ENCODE measurements around the gene STK24. TPM values are rescaled to one million over a fixed set of nuclear protein-coding genes. Genes with fewer than 3 reads are reported as not detected.
A peak's percentile ranks its signal among the peaks of the same experiment; 100 is the strongest.
"Not testable (repeated sequence)": the region's sequence is repeated elsewhere in the genome, so short reads cannot be mapped to it uniquely, and the experiment has no call there.

The STK24 gene
- total RNA-seq, result 100 to 1,000 TPM; 134 to 148 TPM

DNA sequence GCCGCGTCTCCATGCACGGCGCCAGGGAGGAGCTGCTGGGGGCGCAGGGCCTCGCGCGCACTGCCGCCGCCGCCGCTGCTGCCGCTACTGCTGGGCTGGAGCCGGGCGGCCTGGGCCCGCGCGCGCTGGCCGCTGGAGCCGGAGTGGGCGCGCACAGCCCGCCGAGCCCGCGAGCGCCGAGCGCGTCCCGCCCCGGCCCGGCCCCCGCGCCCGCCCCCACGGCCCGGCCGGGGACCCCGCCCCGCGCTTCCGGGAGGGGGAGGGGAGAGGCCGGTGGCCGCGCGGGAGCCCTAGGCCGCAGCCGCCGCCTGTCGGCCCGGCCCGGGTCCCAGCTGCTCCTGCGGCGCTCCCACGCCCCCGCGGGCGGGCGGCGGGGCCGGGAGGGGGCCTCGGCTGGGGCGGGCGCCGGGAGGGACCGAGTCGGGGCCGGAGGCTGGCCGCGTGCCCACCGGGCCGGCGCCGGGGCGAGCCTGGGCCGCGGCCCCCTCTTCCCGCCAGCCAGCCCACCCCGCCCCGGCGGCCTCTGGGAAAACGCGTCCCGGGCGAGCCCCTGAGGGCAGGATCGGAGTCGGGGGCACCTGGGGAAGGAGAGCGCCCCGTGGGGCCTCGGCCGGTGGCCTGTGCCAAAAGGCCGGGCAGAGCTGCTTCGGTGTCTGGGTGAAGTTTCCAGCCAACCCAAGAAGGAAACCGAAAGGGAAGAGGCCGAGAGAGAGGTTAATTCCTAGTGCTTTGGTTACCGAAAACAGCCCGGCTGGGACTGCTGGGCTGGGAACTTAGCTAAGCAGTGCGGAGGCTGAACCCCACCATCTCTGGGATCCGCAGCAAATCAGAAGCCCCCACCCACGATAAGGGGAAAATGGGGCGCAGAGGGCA lies at the start of gene STK24:
Gene STK24 (minus strand): TSS at position 145 of the 873 bp plus-strand sequence. CDS start 321 bp downstream, outside the sequence.
- CTCF ChIA-PET, result interaction anchor here (1.1 to 1.5 kb wide), 4 partner anchors 37 to 132 kb away, joined by 3 read pairs; no protein-coding TSS in a partner anchor

DNA sequence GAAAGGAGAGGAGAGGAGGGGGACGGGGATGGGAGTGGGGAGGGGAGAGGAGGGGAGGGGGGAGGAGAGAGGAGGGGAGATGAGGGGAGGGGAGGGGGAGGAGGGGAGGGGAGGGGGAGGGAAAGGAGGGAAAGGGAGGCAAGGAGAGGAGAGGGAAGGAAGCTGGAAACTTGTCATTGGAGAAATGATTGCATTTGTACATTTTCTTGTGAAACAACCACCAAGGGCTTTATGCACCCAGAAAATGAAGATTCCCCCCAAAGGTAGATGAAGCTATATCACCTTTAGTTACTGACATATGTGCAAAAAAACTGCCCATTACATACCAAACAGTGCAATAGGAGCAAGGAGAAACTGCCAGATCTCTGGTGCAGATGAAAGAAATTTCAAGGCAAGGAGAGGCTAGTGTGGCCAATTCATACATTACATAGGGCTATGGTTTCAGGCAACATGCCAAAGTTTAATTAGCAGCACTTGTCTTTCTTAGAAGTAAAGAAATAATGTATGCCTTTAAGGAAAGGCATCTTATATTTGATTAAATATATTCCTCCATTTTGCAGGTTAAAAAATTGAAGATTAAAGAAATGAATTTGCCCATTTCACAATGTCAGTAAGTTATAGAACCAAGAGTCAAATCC lies 49.5 kb upstream of the STK24 start:
- H3K4me3 Mint-ChIP-seq, result no peak overlapping the region
- no peaks in the 10 kb centered on the region for H3K9me3 Mint-ChIP-seq (ENCODE audit: low read depth)
- H3K27me3 Mint-ChIP-seq, result peaks cover 5% of the 10 kb centered on the region
- no peaks in the 10 kb centered on the region for H3K4me1 Mint-ChIP-seq
- DNase-seq (no peak), ATAC-seq (no peak)
- CTCF ChIA-PET, result no interaction called here
- no peaks in the 10 kb centered on the region for H3K36me3 Mint-ChIP-seq
- H3K27ac Mint-ChIP-seq, result no peak overlapping the region

More for the DNA sequence above, at the start of gene STK24:
- DNase-seq (peak; percentile 69), ATAC-seq (peak; percentile 74)
- peak within 1 kb of the TSS; percentile 93 for H3K27ac Mint-ChIP-seq
- H3K4me1 Mint-ChIP-seq, result peaks cover 46% of the 10 kb centered on the region
- H3K9me3 Mint-ChIP-seq (ENCODE audit: low read depth), result no peaks in the 10 kb centered on the region
- H3K27me3 Mint-ChIP-seq, result no peaks in the 10 kb centered on the region
- peaks cover 18% of the 10 kb centered on the region for H3K36me3 Mint-ChIP-seq
- H3K4me3 Mint-ChIP-seq, result peak within 1 kb of the TSS; percentile 91

DNA sequence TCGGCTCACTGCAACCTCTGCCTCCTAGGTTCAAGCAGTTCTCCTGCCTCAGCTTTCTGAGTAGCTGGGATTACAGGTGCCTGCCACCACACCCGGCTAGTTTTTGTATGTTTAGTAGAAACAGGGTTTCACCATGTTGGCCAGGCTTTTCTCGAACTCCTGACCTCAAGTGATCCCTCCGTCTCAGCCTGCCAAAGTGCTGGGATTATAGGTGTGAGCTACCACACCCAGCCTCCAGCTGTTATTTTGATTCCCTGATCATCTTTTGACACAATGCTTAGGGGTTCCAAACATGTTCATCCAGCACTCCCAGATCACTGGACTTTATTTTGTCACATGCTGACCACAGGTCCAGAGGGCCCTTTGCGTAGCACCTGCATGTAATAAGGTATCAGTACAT lies 47.7 kb upstream of the STK24 start:
- H3K27me3 Mint-ChIP-seq; ATAC-seq; H3K36me3 Mint-ChIP-seq; DNase-seq; H3K4me3 Mint-ChIP-seq; H3K27ac Mint-ChIP-seq; H3K4me1 Mint-ChIP-seq; H3K9me3 Mint-ChIP-seq (ENCODE audit: low read depth): not testable (repeated sequence)
- CTCF ChIA-PET, result interaction anchor here (1.1 kb wide), 1 partner anchor 179 kb away, joined by 3 read pairs; no protein-coding TSS in a partner anchor

DNA sequence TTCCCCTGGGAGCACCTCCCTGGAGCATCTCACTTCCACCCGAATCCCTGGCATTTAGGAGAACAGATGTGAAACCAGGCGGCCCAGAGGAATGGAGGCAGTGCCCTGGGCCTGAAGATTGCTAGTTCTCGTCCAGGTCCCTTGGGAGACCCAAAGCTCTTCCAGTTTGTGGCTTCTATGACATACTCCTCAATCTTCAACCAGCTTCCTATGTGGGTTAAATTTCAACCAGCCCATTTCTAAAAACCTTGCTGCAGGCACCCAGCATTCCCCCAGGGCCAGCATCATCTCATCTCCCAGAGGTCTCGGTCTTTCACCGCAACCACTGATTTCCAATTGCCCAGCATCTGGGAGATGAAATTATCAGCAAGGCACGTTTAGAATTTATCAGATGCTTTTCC lies 46.0 kb upstream of the STK24 start:
- DNase-seq (no peak), ATAC-seq (no peak)
- no peaks in the 10 kb centered on the region for H3K9me3 Mint-ChIP-seq (ENCODE audit: low read depth)
- no peaks in the 10 kb centered on the region for H3K36me3 Mint-ChIP-seq
- H3K4me3 Mint-ChIP-seq, result no peak overlapping the region
- CTCF ChIA-PET, result no interaction called here
- H3K27me3 Mint-ChIP-seq, result peaks cover 6% of the 10 kb centered on the region
- H3K27ac Mint-ChIP-seq, result no peak overlapping the region
- no peaks in the 10 kb centered on the region for H3K4me1 Mint-ChIP-seq

DNA sequence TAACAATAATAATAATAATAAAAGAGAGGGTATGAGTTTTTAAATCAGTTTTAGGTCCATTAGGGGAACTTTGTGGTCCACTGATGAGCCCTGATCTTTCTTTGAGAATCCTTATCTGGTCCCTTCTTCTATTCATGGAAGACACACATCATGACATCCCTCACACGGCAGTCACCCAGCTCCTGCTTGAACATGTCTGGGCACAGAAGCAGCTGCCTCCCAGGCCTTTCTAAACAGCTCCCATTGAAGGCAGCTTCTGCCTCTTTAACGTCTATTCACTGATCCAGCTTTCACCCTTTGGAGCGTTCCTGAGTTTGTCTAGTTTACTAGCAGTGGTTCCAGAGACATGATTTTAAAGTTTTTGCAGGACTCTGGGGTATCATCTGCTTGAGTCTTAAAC lies 42.6 kb upstream of the STK24 start:
- no peak for DNase-seq
- CTCF ChIA-PET, result interaction anchor here (2.1 kb wide), 1 partner anchor 56 kb away, joined by 4 read pairs; no protein-coding TSS in a partner anchor
- no peak overlapping the region for H3K27ac Mint-ChIP-seq
- H3K4me1 Mint-ChIP-seq, result no peaks in the 10 kb centered on the region
- H3K9me3 Mint-ChIP-seq (ENCODE audit: low read depth), result no peaks in the 10 kb centered on the region
- H3K4me3 Mint-ChIP-seq, result no peak overlapping the region
- ATAC-seq, result no peak
- no peaks in the 10 kb centered on the region for H3K36me3 Mint-ChIP-seq
- H3K27me3 Mint-ChIP-seq, result peaks cover 9% of the 10 kb centered on the region

DNA sequence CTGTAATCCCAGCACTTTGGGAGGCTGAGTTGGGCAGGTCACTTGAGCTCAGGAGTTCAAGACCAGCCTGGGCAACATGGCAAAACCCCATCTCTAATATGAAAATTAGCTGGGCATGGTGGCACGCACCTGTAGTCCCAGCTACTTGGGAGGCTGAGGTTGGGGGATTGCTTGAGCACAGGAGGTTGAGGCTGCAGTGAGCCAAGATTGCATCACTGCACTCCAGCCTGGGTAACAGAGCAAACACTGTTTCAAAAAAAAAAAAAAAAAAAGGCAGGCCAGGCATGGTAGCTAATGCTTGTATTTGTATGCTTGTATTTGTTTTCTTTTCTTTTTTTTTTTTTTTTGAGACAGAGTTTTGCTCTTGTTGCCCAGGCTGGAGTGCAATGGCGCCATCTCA lies 38.7 kb upstream of the STK24 start:
- DNase-seq; H3K4me1 Mint-ChIP-seq; H3K4me3 Mint-ChIP-seq; H3K27ac Mint-ChIP-seq; H3K9me3 Mint-ChIP-seq (ENCODE audit: low read depth); H3K36me3 Mint-ChIP-seq; ATAC-seq: not testable (repeated sequence)
- CTCF ChIA-PET, result interaction anchor here (0.7 to 2.1 kb wide), 2 partner anchors 38 to 243 kb away, joined by 3 to 5 read pairs; no protein-coding TSS in a partner anchor
- peaks cover 21% of the 10 kb centered on the region for H3K27me3 Mint-ChIP-seq

DNA sequence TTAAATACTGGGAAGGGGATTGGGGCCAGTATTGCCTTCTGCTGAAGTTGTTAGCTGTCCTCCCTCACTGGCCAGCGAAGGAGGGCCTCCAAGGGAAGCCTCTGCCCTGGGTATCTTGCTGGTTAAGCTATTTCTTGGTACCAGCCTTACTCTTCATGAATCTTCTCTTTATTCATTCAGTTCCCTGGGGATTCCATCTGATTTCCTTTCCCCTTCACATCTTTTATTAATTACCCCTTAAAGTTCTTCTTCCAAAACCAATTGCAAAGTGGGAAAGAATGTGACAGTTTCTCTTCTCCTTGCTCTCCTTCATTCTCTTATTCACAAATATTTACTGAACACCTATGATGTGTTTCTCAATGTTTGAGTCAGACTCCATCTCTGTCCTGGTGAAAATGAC lies 36.7 kb upstream of the STK24 start:
- H3K4me1 Mint-ChIP-seq, result no peaks in the 10 kb centered on the region
- no peak overlapping the region for H3K4me3 Mint-ChIP-seq
- no peaks in the 10 kb centered on the region for H3K9me3 Mint-ChIP-seq (ENCODE audit: low read depth)
- CTCF ChIA-PET, result no interaction called here
- peaks cover 23% of the 10 kb centered on the region for H3K27me3 Mint-ChIP-seq
- H3K27ac Mint-ChIP-seq, result no peak overlapping the region
- DNase-seq, result no peak
- H3K36me3 Mint-ChIP-seq, result no peaks in the 10 kb centered on the region
- no peak for ATAC-seq

DNA sequence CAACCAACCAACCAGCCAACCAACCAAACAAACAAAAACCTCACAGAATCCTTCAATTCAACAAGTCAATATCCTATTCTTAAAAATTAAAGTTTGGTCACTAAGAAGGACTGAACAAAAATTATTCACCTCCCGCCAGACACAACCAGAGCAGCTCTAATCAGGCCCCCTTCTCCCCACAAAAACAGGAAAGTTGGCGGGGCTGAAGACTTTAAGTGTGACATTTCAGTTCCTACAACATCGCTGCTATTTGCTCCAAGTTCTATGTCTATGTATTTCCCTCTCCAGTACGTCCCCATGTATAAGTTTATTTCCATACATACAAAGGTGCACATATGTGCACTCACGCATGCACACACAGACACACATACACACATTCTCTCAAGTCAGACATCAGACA lies 32.8 kb upstream of the STK24 start:
- Mint-ChIP-seq H3K9me3 (ENCODE audit: low read depth) (no peaks in the 10 kb centered on the region), H3K36me3 (no peaks in the 10 kb centered on the region), H3K27ac (no peak overlapping the region), H3K4me3 (no peak overlapping the region), H3K27me3 (peaks cover 21% of the 10 kb centered on the region), H3K4me1 (no peaks in the 10 kb centered on the region)
- CTCF ChIA-PET, result no interaction called here
- ATAC-seq (no peak), DNase-seq (no peak)

DNA sequence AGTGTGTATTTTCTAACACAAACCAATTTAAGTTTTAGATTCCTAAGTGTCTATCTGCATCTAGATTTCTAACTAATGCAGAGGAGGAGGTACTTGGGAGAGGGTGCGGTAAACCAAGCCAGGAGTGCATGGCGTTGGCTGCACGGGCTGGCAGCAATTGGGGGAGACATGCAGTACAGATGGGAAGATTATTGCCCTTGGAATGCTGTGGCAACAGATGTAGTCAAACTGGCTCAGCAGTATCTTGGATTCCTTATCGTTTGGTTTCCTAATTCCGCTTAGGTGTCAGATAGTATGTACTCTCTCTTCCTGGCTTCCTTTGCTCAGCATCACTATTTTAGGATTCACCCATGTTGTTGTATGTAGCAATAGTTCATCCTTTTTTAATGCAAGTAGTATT lies 29.4 kb upstream of the STK24 start:
- no peaks in the 10 kb centered on the region for H3K36me3 Mint-ChIP-seq
- H3K9me3 Mint-ChIP-seq (ENCODE audit: low read depth), result no peaks in the 10 kb centered on the region
- no peak overlapping the region for H3K27ac Mint-ChIP-seq
- H3K4me3 Mint-ChIP-seq, result no peak overlapping the region
- ATAC-seq (no peak), DNase-seq (no peak)
- peaks cover 8% of the 10 kb centered on the region for H3K27me3 Mint-ChIP-seq
- no peaks in the 10 kb centered on the region for H3K4me1 Mint-ChIP-seq
- CTCF ChIA-PET, result interaction anchor here (1.3 kb wide), 1 partner anchor 135 kb away, joined by 3 read pairs; no protein-coding TSS in a partner anchor

DNA sequence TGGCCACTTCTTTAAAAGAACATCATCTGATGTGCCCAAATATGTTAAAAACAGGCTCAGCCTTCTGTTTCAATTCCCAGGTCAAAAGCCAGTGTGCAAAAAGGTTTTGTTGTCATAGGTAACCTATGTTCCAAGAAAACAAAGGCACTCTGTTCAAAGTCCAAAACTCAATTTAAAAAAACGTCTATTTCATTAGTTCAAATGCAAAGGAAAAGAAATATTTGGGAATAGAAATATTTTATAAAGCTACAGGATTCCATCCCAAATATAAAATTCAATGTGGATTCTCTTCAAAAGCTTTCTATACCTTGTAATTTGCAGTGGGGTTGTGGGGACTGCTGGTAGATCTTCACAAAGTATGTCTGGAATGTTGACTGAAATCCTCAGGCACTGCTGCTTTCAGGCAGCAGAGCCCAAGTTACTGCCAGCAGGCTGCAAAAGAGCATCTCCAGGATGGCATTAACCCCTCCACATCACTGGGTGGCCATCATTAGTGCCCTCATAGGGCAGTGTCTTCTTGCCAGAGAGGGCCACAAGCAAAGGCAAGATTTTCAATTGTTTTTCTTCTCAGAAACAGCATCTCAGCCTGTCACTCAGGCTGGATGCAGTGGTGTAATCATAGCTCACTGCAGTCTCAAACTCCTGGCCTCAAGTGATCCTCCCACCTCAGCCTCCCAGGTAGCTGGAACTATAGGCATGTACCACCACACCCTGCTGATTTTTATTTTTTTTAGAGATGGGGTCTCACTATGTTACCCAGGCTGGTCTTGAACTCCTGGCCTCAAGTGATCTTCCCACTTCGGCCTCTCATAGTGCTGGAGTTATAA lies 22.8 kb upstream of the STK24 start:
- Mint-ChIP-seq H3K4me1 (peaks cover 14% of the 10 kb centered on the region), H3K4me3 (no peak overlapping the region), H3K9me3 (ENCODE audit: low read depth) (no peaks in the 10 kb centered on the region), H3K36me3 (peaks cover 2% of the 10 kb centered on the region), H3K27me3 (peaks cover 5% of the 10 kb centered on the region), H3K27ac (no peak overlapping the region)
- DNase-seq, result no peak
- CTCF ChIA-PET, result interaction anchor here (1.1 kb wide), 1 partner anchor 13 kb away, joined by 3 read pairs; no protein-coding TSS in a partner anchor
- no peak for ATAC-seq

DNA sequence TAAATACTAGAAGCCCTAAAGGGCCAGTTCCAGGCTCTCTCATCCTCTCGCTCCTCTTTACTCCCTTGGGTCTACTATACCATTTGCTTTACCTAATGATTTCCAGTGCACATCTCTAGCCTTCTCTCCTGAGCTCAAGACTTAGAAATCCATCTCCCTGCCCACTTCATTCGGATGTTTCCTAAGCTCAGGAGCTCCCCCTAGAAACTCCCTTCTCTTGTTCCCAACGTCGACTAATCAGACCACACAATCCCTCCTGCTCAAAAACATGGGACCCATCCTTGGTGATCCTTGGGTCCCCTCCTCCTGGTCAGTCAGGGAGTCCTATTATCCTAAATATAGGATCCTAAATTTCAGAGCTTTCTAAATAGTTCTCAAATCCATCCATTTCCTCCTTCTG lies 21.1 kb upstream of the STK24 start:
- peaks cover 5% of the 10 kb centered on the region for H3K27me3 Mint-ChIP-seq
- no peaks in the 10 kb centered on the region for H3K9me3 Mint-ChIP-seq (ENCODE audit: low read depth)
- H3K27ac Mint-ChIP-seq, result no peak overlapping the region
- no peak overlapping the region for H3K4me3 Mint-ChIP-seq
- peaks cover 14% of the 10 kb centered on the region for H3K4me1 Mint-ChIP-seq
- peaks cover 2% of the 10 kb centered on the region for H3K36me3 Mint-ChIP-seq
- CTCF ChIA-PET, result no interaction called here
- ATAC-seq, result no peak
- no peak for DNase-seq

DNA sequence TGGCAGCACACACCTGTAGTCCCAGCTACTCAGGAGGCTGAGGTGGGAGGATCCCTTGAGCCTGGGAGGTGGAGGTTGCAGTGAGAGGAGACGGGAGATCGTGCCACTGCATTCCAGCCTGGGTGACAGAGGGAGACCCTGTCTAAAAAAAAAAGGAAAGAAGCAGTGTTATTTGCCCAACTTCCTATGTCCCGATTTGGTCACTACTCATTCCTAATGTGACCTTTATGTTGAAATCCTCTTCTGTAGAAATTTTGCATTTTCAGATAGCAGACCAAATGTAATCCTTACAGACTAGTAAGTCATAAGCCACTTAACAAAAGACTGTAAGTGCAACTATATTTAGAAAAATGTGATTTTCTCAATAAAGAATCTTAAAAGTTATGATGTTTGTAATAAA lies 18.2 kb upstream of the STK24 start:
- Mint-ChIP-seq H3K4me1 (peaks cover 14% of the 10 kb centered on the region), H3K36me3 (peaks cover 2% of the 10 kb centered on the region), H3K27me3 (peaks cover 3% of the 10 kb centered on the region), H3K27ac (no peak overlapping the region), H3K4me3 (no peak overlapping the region), H3K9me3 (ENCODE audit: low read depth) (no peaks in the 10 kb centered on the region)
- DNase-seq, result no peak
- no peak for ATAC-seq
- CTCF ChIA-PET, result no interaction called here

DNA sequence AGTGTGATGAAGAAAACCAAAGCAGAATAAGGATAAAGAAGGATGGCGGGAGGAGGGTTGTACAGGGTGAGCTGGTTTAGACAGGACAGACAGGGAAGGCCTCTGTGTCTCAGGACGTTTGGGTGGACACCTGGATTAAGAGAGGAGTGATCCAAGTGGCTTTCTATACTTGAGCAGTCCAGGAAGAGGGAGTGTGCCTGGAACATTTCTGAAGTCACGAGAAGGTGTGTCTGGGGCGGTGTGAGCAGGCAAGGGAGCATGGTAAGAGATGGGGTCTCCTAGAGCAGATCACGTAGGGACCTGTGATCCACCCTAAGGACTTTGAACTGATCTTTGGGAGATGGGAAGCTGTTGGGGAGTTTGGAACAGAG lies 15.4 kb upstream of the STK24 start:
- H3K4me3 Mint-ChIP-seq, result no peak overlapping the region
- ATAC-seq (no peak), DNase-seq (no peak)
- H3K27ac Mint-ChIP-seq, result no peak overlapping the region
- peaks cover 11% of the 10 kb centered on the region for H3K4me1 Mint-ChIP-seq
- CTCF ChIA-PET, result no interaction called here
- peaks cover 2% of the 10 kb centered on the region for H3K27me3 Mint-ChIP-seq
- H3K9me3 Mint-ChIP-seq (ENCODE audit: low read depth), result no peaks in the 10 kb centered on the region
- H3K36me3 Mint-ChIP-seq, result peaks cover 2% of the 10 kb centered on the region

All from activated CD8-positive, alpha-beta memory T cell treated with anti-CD3 and anti-CD28 coated beads, Interleukin-2, amount 10 ng/mL, durations not matched to agents 7 days and 5 days (primary cell).